NCI-H2081 treated with DMSO at 0.1 percent for 48 hours (cell line): ENCODE measurements around the gene WDR47.
"Not testable (repeated sequence)": the region's sequence is repeated elsewhere in the genome, so short reads cannot be mapped to it uniquely, and the experiment has no call there.

Experiments
- DNase-seq: peaks from one replicate; lab custom pipeline; 2025; lab: John Stamatoyannopoulos, UW

The WDR47 gene

GRCh38 chr1:108962681-108963051 lies 79.2 kb downstream of the WDR47 start:
- DNase-seq, result no peak

- no peak for DNase-seq
Observed at GRCh38 chr1:108961752-108962486, 80.0 kb downstream of the WDR47 start.

GRCh38 chr1:108961198-108961597 lies 80.7 kb downstream of the WDR47 start:
- DNase-seq, result no peak

DNA sequence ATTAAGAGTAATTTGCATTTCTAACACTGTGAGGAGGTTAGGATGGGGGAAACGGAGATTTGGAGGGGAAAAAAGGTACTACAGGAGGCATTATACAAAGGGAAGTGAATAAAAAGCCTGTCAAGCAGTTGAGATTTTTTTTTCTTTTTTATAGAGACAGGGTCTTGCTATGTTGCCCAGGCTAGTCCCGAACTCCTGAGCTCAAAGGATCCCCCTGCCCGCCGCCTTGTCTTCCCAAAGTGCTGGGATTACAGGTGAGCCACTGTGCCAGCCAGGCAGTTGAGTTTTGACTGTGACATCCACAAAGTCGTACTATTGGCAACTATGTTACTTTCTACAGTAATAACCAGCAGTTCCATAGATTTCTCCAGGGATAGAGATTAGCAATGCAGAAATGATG lies 81.2 kb downstream of the WDR47 start:
- no peak for DNase-seq

DNA sequence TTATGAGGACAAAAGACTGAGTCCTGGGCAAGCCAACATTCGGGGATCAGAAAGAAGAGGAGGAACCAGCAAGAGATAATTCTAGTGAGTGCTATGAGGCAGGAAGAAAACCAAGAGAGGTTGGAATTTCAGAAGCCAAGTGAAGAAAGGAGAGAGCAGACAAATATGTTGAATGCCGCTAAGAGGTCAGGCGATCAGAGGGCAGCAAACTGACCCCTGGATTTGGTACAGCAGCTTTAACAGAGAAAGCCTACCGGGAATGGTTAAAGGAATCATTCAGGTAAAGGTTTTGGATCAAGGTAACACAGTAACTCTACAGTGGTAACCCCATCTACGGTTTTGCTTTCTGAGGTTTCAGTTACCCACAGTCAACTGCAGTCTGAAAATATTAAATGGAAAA lies 84.0 kb downstream of the WDR47 start:
- DNase-seq, result no peak

- DNase-seq, result no peak
Observed at GRCh38 chr1:108955881-108956280, 86.0 kb downstream of the WDR47 start.

DNA sequence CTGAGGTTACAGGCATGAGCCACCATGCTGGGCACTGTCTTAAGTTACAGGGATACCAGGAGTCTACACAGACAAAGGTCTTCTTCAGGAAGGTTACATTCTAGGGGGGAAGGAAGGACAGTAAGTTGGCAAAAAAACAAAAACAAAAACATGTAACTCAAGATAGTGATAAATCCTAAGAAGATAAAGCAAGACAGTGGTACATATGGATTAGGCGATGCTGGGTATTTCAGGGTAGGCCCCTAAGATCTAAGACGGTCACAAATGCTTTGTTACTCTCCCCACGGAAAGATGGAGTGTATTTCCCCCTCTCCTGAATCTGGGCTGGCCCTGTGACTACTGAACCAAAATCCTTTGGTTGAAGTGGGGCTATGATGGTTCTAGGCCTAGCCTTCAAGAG lies 86.8 kb downstream of the WDR47 start:
- DNase-seq, result no peak

DNA sequence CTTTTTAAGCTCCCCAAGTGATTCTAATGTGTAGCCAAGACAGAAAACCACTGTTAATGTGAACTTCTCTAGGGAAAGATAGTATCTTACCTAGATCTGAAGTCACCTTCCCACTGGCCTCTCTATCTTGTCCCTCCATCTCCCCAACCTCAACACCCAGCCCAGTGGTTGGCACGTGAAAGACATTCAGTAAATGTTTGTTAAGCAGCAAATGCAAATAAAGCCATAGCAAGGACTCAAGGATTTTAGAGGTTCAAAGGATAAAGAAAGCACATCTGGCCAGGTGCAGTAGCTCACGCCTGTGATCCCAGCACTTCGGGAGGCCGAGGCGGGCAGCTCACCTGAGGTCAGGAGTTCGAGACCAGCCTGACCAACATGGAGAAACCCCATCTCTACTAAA lies 88.5 kb downstream of the WDR47 start:
- DNase-seq, result no peak

GRCh38 chr1:108951242-108951641 lies 90.7 kb downstream of the WDR47 start:
- DNase-seq, result no peak

DNA sequence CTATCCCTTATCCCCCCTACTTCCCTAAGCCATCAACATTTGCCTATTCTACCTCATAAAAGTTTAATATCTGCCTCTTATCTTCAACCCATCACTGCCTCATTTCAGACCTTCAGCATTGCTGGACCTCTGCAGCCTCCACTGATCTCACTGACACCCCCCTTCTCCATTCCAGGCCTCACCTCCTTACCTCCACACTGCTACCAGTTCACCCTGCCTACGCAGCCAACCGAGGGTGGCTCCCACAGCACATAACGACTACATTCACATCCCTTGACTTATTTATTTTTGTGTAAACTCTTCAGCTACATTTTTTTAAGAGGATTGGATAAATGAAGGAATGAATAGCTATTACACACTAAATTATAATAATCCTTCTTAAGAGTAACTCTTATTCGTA lies 92.9 kb downstream of the WDR47 start:
- DNase-seq, result no peak

DNA sequence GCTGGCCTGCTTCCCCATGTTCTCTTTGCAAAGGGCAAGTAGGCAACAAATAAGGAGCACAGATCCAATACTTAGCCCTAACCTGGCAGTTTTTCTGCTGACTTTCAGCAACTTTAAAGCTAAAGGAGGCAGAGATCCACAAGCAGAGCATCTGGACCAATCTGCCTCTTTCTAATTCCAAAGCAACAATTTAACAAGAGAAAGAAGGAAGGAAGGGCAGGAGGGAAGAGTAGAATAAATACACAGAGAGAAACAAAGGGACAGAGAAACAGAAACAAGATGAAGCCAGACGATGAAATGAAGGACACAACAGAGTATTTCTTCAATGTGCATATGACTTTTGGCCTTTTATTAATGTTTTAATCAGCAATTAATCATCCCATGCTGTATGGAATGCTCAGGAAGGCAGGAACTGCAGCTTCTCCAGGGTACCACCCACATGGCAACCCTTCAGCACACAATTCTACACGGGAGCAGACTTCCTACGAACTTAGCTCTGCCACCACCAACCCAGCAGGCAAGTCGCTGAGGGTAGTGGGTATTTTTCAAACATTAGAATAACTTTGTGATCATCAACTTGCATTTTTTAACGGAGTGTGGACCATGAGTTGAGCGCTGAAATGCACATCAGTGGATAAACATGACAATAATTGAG lies 93.9 kb downstream of the WDR47 start:
- no peak for DNase-seq

DNA sequence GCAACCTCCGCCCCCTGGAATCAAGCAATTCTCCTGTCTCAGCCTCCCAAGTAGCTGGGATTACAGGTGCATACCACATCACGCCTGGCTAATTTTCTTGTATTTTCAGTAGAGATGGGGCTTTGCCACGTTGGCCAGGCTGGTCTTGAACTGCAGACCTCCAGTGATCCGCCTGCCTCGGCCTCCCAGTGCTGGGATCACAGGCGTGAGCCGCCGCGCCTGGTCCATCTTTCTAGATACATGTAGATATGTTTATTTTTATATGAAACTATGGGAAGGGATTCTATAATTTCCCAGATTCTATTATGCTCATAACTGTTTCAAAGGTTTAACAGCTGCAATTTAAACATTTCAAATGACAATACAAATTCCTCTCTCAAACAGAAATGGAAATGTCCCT lies 105.7 kb downstream of the WDR47 start:
- no peak for DNase-seq

GRCh38 chr1:108933944-108934343 lies 108.0 kb downstream of the WDR47 start:
- DNase-seq, result no peak

DNA sequence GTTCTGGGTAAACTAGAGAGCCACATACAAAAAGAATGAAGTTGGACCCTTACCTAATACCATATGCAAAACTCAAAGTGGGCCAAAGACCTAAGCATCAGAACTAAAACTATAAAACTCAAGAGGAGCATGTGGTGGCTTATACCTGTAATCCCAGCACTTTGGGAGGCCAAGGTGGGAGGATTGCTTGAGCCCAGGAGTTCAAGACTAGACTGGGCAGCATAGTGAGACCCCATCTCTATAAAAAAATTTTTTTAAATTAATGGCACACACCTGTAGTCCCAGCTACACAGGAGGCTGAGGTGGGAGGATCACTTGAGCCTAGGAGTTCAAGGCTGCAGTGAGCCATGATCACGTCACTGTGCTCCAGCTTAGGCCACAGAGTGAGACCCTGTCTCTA lies 114.3 kb downstream of the WDR47 start:
- DNase-seq, result not testable (repeated sequence)

DNA sequence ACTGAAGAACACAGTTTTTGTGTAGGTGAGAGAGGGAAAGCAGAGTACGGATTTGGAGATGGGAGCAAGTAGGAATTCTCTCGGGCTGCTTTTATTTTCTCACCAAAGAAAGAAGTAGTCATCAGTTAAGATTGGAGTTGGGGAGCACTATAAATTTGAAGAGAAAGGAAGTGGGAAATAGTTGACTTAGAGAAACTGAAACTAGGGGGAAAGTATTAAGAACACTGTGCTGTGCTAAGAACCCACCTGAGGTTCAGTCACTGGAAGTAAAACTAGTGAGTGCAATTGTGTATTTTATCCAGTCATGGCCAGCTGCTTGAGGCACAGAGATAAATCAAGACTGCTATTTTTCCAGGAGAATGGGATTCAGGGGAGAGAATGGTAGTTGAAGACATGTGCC lies 116.0 kb downstream of the WDR47 start:
- DNase-seq, result no peak
